CD4-positive, alpha-beta T cell treated with Interleukin-15 for 4 hours (primary cell): Measurements from ENCODE around the gene CMSS1.
"Not testable (repeated sequence)": the region's sequence is repeated elsewhere in the genome, so short reads cannot be mapped to it uniquely, and the experiment has no call there.

ENCODE experiments used
- DNase-seq: peaks from one replicate; pipeline ENCODE4 v3.0.0-alpha.2; 2020; ENCODE audit warnings: low spot score

The CMSS1 gene

GRCh38 chr3:100083209-100083608 lies 265.5 kb downstream of the CMSS1 start:
- DNase-seq, result no peak

DNA sequence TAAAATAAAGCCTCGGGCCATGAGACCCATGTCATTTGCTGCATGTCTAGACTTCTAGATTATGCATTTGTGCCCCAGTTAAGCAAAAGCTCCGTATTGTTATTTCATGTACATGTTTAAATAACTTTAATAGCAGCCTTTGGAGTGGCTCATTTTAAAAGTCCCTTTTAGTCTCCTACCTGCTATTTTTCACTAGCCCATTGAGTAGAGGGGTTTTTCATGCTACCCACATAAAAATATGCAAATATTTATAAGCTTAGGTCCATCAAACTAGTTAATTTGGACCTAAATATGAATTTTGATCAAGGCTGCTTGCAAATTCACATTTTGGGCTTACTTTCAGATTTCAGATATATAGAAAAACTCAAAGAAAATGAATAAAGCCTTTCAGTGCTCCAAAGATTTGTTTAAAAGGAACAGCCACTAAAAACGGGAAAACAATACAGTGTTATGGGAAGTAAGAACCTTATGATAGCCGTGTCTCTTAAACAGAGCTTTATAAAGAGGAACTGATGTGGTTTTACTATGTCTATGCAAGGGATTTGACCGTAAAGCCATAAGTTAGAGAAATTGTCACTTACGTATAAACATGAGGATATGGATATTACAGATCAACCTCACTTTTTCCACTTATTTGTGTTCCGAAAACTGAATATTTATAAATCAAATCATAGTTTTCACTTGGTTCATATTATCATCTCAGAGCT lies 266.6 kb downstream of the CMSS1 start:
- no peak for DNase-seq

DNA sequence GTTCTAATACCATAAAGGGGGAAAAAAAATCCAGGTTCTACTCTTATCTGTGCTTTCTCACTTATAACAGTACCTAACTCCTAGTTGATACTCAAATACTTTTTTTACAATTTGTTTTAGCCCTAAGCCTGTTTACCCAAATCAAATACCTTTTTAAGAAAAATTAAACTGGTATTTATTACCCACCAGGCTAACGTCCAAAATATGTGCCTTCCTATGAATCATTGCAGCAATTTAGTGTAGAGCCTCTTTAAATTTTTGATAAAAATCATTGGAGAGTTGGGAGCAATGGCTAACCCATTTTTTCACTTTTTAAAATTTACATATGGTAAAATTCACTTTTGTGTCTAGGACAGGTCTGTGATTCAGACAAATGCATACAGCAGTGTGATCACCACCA lies 268.7 kb downstream of the CMSS1 start:
- no peak for DNase-seq

- no peak for DNase-seq
These were observed 269.5 kb downstream of the CMSS1 start for GRCh38 chr3:100087198-100087597.

GRCh38 chr3:100088735-100089368 lies 271.2 kb downstream of the CMSS1 start:
- DNase-seq, result no peak

GRCh38 chr3:100089812-100090668 lies 272.4 kb downstream of the CMSS1 start:
- DNase-seq, result no peak

- no peak for DNase-seq
These were observed 273.0 kb downstream of the CMSS1 start for GRCh38 chr3:100090669-100091005.

GRCh38 chr3:100093831-100094230 lies 276.2 kb downstream of the CMSS1 start:
- no peak for DNase-seq

DNA sequence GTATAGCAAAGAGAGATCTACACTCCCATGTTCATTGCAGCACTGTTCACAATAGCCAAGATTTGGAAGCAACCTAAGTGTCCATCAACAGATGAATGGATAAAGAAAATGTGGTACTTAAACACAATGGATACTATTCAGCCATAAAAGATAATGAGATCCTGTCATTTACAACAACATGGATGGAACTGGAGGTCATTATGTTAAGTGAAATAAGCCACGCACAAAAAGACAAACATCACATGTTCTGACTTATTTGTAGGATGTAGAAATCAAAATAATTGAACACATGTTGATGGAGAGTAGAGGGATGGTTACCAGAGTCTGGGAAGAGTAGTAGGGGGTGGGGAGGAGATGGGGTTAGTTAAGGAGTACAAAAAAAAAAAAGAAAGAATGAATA lies 278.6 kb downstream of the CMSS1 start:
- not testable (repeated sequence) for DNase-seq

GRCh38 chr3:100096866-100097265 lies 279.2 kb downstream of the CMSS1 start:
- no peak for DNase-seq

GRCh38 chr3:100097919-100098783 lies 280.5 kb downstream of the CMSS1 start:
- no peak for DNase-seq

- DNase-seq, result no peak
These were observed 281.1 kb downstream of the CMSS1 start for GRCh38 chr3:100098784-100099070.

- DNase-seq, result no peak
These were observed 282.0 kb downstream of the CMSS1 start for GRCh38 chr3:100099621-100100020.

GRCh38 chr3:100100425-100100824 lies 282.8 kb downstream of the CMSS1 start:
- no peak for DNase-seq

DNA sequence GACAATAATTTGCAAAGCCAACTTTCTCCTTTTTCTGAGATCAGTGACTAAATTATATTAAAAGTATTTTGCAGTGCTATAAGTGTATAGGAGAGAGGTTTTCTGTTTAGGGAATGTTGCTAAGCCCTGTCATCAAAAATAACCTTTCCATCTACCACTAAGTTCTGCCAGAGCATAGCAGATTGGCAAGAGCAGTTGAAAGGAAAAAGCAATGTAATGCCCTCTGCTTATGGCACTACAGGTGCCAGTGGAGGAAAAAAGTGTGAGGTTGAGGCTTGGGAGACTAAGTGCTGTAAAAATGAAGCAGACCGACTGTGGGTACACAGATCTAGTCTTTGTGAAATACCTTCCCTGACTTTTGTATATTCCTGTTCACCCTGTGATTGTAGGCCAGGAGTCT lies 285.1 kb downstream of the CMSS1 start:
- no peak for DNase-seq

GRCh38 chr3:100103558-100104441 lies 286.1 kb downstream of the CMSS1 start:
- no peak for DNase-seq

DNA sequence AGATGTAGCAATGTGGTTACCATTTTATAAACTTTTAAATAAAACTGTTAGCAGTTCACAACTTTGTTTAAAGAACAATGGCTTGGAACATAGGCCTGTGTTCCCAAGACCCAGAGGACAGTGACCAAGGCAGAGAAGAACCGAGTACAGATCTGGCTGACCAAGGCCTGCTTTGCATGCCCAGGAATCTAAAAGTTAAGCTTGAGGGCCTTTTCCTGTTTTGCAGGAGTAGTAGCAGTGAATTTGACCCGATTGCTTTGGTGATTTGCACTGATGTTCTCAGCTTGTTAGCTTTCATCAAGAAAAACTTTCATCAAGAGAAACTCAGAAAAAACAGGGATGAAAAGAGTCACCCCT lies 286.8 kb downstream of the CMSS1 start:
- DNase-seq, result no peak

DNA sequence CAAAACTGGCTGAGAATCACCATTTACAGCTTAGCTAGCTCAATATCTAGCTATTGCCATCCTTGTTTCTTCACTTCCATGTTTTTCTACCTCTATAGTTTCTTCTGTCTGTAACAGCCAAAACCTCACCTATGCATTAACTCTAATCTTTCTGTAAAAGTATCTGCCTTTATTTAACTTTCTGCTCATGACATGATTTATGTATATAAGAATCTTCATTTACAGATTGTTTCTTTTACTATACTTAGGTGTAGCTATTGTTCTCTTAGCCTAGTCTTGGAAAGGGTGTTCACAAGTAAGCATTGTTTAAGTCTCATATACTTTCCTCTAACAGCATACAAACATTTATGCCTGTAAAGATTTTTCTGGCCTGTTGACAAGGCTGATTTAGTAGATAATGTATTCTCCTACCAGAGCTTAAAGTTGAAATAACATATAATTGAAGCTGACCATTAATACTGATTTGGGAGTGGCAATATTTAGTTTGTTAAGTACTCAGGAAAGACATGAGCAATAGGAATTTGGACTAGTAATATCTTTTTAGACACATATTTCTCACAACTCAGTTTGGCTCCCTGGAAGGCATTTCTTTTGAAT lies 287.3 kb downstream of the CMSS1 start:
- no peak for DNase-seq

- DNase-seq, result no peak
These were observed 287.8 kb downstream of the CMSS1 start for GRCh38 chr3:100105501-100105900.

- DNase-seq, result no peak
These were observed 288.4 kb downstream of the CMSS1 start for GRCh38 chr3:100106094-100106493.

DNA sequence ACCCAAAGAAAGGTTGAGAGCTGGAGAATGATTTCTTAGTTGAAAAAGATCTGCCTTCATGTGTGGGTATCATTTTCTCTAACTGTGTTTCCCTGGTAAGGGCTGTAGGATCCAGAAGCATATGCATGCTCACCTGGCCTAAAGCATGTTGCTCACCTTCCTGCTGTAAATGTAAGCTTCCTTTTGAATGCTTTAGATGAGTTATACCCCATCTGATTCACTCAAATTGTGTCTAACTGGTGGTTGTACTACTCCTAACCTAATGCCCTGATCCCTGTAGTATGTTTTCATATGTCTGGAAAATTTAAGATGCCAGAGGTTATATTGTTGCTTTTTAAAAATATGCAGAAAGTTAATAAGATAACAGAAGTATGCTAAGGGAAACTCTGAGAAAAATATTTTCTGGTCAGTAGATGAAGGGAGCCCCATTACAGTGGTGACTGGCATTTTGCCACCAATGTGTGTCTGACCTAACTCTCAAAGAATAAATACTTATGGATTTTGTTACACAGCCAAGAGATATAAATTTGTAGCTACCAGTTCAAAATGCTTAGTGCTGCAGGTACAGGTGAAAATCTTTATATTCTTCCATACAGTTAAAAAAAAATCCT lies 289.0 kb downstream of the CMSS1 start:
- no peak for DNase-seq
